HCT116 (cell line): Measurements from ENCODE around the gene HDAC11. TPM values are rescaled to one million over a fixed set of nuclear protein-coding genes. Genes with fewer than 3 reads are reported as not detected.

Source experiments
- ATAC-seq: fragments of 200-7000 bp; cut with Tn5 transposase; 2 replicates; pipeline ENCODE4 v1.9.1; 2020; ENCODE audit warnings: mild to moderate bottlenecking, moderate library complexity
- BruUV-seq: library from RNA; stranded (reverse); fragments of 400-500 nt; replicated peaks from 2 replicates; lab custom pipeline; 2021; lab: Mats Ljungman, UMichigan
- CTCF ChIA-PET: fragments of 300-600 bp; sonication (Branson Sonifier 250); formaldehyde crosslinking; loops from one replicate; lab custom pipeline; 2021; ENCODE audit warnings: antibody characterized with exemption; lab: Charles Lee
- POLR2A ChIA-PET: fragments of 300-600, 350-600 bp; sonication (Branson Sonifier 250); formaldehyde crosslinking; loops from one replicate; lab custom pipeline; 2021; ENCODE audit warnings: antibody characterized with exemption; lab: Charles Lee
- RAD21 ChIA-PET, 2 experiments: fragments of 300-600 bp; sonication (Branson Sonifier 250); formaldehyde crosslinking; loops; one replicate each; lab custom pipeline; 2023; ENCODE audit warnings: low total read pairs in 2 of 2; ENCODE audit not compliant: uncharacterized antibody in 2 of 2, unreplicated experiment in 2 of 2, low non-redundant PET in 1 of 2; lab: Charles Lee
- DNase-seq: peaks from one replicate; pipeline ENCODE4 v3.0.0-alpha.2; 2010; ENCODE audit warnings: low read depth, low spot score
- H2AFZ ChIP-seq: fragments of 200-600 bp; shearing (Covaris generic), sonication (generic); 2 replicates; pipeline ENCODE4 v1.6.1; 2017; ENCODE audit warnings: low read depth, mixed run types, mixed read lengths, antibody characterized with exemption, low read length; ENCODE audit not compliant: poor library complexity, severe bottlenecking
- H3K27ac ChIP-seq: 2 replicates; pipeline ENCODE4 v1.5.1; 2012; ENCODE audit warnings: low read depth, low read length
- H3K27me3 ChIP-seq: fragments of 200-600 bp; sonication (generic); 2 replicates; pipeline ENCODE4 v1.6.1; 2016; ENCODE audit warnings: mixed run types, low read length, mixed read lengths; ENCODE audit not compliant: insufficient read depth
- H3K36me3 ChIP-seq, 2 experiments: fragments of 200-500 bp in 1 of 2; fragments of 200-600 bp in 1 of 2; sonication (Bioruptor generic) in 1 of 2; sonication (generic) in 1 of 2; 2 replicates each; pipeline versions ENCODE4 v1.5.1 to v1.6.1; 2014 to 2016; ENCODE audit warnings: low read length in 2 of 2, inconsistent platforms in 1 of 2, mixed read lengths in 1 of 2, mixed run types in 1 of 2; ENCODE audit not compliant: insufficient read depth in 2 of 2, control insufficient read depth in 1 of 2
- H3K4me1 ChIP-seq, 2 experiments: fragments of 200-600 bp in 1 of 2; sonication (generic) in 1 of 2; 2 replicates each; pipeline versions ENCODE4 v1.5.1 to v1.6.1; 2012 to 2017; ENCODE audit warnings: low read length in 2 of 2, inconsistent platforms in 1 of 2, mild to moderate bottlenecking in 1 of 2, mixed read lengths in 1 of 2, mixed run types in 1 of 2, moderate library complexity in 1 of 2; ENCODE audit not compliant: insufficient read depth in 2 of 2, control insufficient read depth in 1 of 2
- H3K4me2 ChIP-seq: fragments of 200-600 bp; sonication (generic); 2 replicates; pipeline ENCODE4 v1.6.1; 2017; ENCODE audit warnings: mixed run types, low read length, mixed read lengths
- H3K4me3 ChIP-seq, 2 experiments: fragments of 200-600 bp in 1 of 2; sonication (generic) in 1 of 2; replicated peaks in 1 of 2; 2 replicates each; pipeline ENCODE4 v1.5.1; 2011 to 2016; ENCODE audit warnings: low read length in 2 of 2, control low read depth in 1 of 2, low read depth in 1 of 2, mild to moderate bottlenecking in 1 of 2, mixed read lengths in 1 of 2, mixed run types in 1 of 2
- H3K79me2 ChIP-seq: fragments of 200-600 bp; sonication (generic); 2 replicates; pipeline ENCODE4 v1.6.1; 2017; ENCODE audit warnings: mild to moderate bottlenecking, mixed run types, low read length, moderate library complexity, mixed read lengths; ENCODE audit not compliant: insufficient read depth
- H3K9ac ChIP-seq: fragments of 200-600 bp; sonication (generic); 2 replicates; pipeline ENCODE4 v1.6.1; 2016; ENCODE audit warnings: low read length, mixed read lengths
- H3K9me2 ChIP-seq: fragments of 200-600 bp; sonication (generic), shearing (Covaris generic); 2 replicates; pipeline ENCODE4 v1.6.1; 2017; ENCODE audit warnings: mixed run types, mild to moderate bottlenecking, moderate library complexity; ENCODE audit not compliant: insufficient read depth
- H3K9me3 ChIP-seq, 2 experiments: fragments of 200-500 bp in 1 of 2; fragments of 200-600 bp in 1 of 2; sonication (Bioruptor generic) in 1 of 2; sonication (generic) in 1 of 2; 2 replicates each; pipeline ENCODE4 v1.6.1; 2014 to 2017; ENCODE audit warnings: low read length in 2 of 2, mixed read lengths in 2 of 2, inconsistent platforms in 1 of 2, low read depth in 1 of 2, mild to moderate bottlenecking in 1 of 2, mixed run types in 1 of 2, moderate library complexity in 1 of 2; ENCODE audit not compliant: control insufficient read depth in 1 of 2, insufficient read depth in 1 of 2
- H4K20me1 ChIP-seq: fragments of 200-600 bp; sonication (generic), shearing (Covaris generic); 2 replicates; pipeline ENCODE4 v1.6.1; 2017; ENCODE audit warnings: mixed run types, mild to moderate bottlenecking, moderate library complexity; ENCODE audit not compliant: insufficient read depth
- ATF3 ChIP-seq: IDR thresholded peaks from 2 replicates; pipeline ENCODE4 v1.6.1; 2012
- CBX3 ChIP-seq: IDR thresholded peaks from 2 replicates; pipeline ENCODE4 v1.6.1; 2012; ENCODE audit warnings: low read depth
- CEBPB ChIP-seq: IDR thresholded peaks from 2 replicates; pipeline ENCODE4 v1.6.1; 2012; ENCODE audit warnings: low read depth
- CTCF ChIP-seq, 3 experiments: fragments of 200-600 bp in 1 of 3; sonication (generic) in 1 of 3; IDR thresholded peaks in 2 of 3; conservative IDR thresholded peaks in 1 of 3; 2 replicates each; pipeline ENCODE4 v1.5.1; 2012 to 2017; ENCODE audit warnings: low read depth in 2 of 3, low read length in 2 of 3, antibody characterized with exemption in 1 of 3, borderline replicate concordance in 1 of 3, control low read depth in 1 of 3, mild to moderate bottlenecking in 1 of 3, mixed read lengths in 1 of 3, mixed run types in 1 of 3, moderate library complexity in 1 of 3; ENCODE audit not compliant: insufficient read depth in 1 of 3
- EGR1 ChIP-seq: IDR thresholded peaks from 2 replicates; pipeline ENCODE4 v1.6.1; 2012; ENCODE audit warnings: low read depth
- ELF1 ChIP-seq: IDR thresholded peaks from 2 replicates; pipeline ENCODE4 v1.6.1; 2012; ENCODE audit warnings: low read depth, borderline replicate concordance
- EZH2 ChIP-seq: fragments of 200-600 bp; sonication (generic); IDR thresholded peaks from 2 replicates; pipeline ENCODE4 v1.6.1; 2017; ENCODE audit warnings: antibody characterized with exemption, mixed run types
- EZH2phosphoT487 ChIP-seq: fragments of 200-600 bp; IDR thresholded peaks from 2 replicates; pipeline ENCODE4 v1.6.1; 2018; ENCODE audit warnings: antibody characterized with exemption, borderline replicate concordance
- FOSL1 ChIP-seq: IDR thresholded peaks from 2 replicates; pipeline ENCODE4 v1.6.1; 2012; ENCODE audit warnings: low read depth
- JUND ChIP-seq: IDR thresholded peaks from 2 replicates; pipeline ENCODE4 v1.6.1; 2012
- POLR2A ChIP-seq: IDR thresholded peaks from 2 replicates; pipeline ENCODE4 v1.7.0; 2011; ENCODE audit warnings: borderline replicate concordance; ENCODE audit not compliant: insufficient read depth, insufficient read length; ENCODE audit errors: extremely low read depth
- POLR2AphosphoS5 ChIP-seq: IDR thresholded peaks from 2 replicates; pipeline ENCODE4 v1.6.1; 2011; ENCODE audit warnings: mild to moderate bottlenecking, low read depth, low read length, moderate library complexity
- RAD21 ChIP-seq: IDR thresholded peaks from 2 replicates; pipeline ENCODE4 v1.6.1; 2012; ENCODE audit warnings: low read depth, mild to moderate bottlenecking
- REST ChIP-seq: IDR thresholded peaks from 2 replicates; pipeline ENCODE4 v1.6.1; 2012; ENCODE audit warnings: low read depth
- SIN3A ChIP-seq: IDR thresholded peaks from 2 replicates; pipeline ENCODE4 v1.6.1; 2012; ENCODE audit warnings: low read depth
- SP1 ChIP-seq: IDR thresholded peaks from 2 replicates; pipeline ENCODE4 v1.6.1; 2012; ENCODE audit warnings: low read depth
- YY1 ChIP-seq: IDR thresholded peaks from 2 replicates; pipeline ENCODE4 v1.6.1; 2011; ENCODE audit warnings: low read length, low read depth, moderate library complexity, mild to moderate bottlenecking; ENCODE audit not compliant: insufficient replicate concordance; ENCODE audit errors: extremely low read depth
- ZFX ChIP-seq: fragments of 450-650 bp; IDR thresholded peaks from 2 replicates; pipeline ENCODE4 v1.6.1; 2017
- ZNF274 ChIP-seq: fragments of 200-500 bp; sonication (Bioruptor generic); IDR thresholded peaks from 2 replicates; pipeline ENCODE4 v1.6.1; 2014; ENCODE audit warnings: mild to moderate bottlenecking, low read depth, low read length, inconsistent platforms
- intact Hi-C: fragments of 100-400 bp; cut with micrococcal nuclease; formaldehyde crosslinking; loops from 2 replicates; pipeline ENCODE4 v1.10.0; 2022
- total RNA-seq: library from RNA; stranded (reverse); gene quantifications from one replicate; pipeline ENCODE4 v1.2.1, GENCODE V29; 2021; ENCODE audit not compliant: unreplicated experiment

Gene HDAC11
- total RNA-seq, 1 experiment from 2014 or later, result 16.1 TPM

GRCh38 chr3:13535905-13536304 is 55.8 kb downstream of the HDAC11 start:
- RAD21 ChIA-PET, result no interaction called here
- no peak overlapping the region for H3K4me3 ChIP-seq
- BruUV-seq, result no TSS peak
- H3K27me3 ChIP-seq, result no peaks in the 10 kb centered on the region
- ATAC-seq (no peak), DNase-seq (no peak)
- H3K9me3 ChIP-seq, result no peaks in the 10 kb centered on the region
- H3K36me3 ChIP-seq, result no peaks in the 10 kb centered on the region
- no peaks in the 10 kb centered on the region for H3K9me2 ChIP-seq
- intact Hi-C loops, result no loop called here
- no peaks in the 10 kb centered on the region for H4K20me1 ChIP-seq
- H3K9ac ChIP-seq, result no peak overlapping the region
- no peak overlapping the region for H2AFZ ChIP-seq
- no peak overlapping the region; the same call in 1 of the 2 replicates for H3K4me2 ChIP-seq
- no peak overlapping the region for H3K27ac ChIP-seq
- peaks cover 35 to 51% of the 10 kb centered on the region in 2 experiments for H3K4me1 ChIP-seq
- no peaks in the 10 kb centered on the region for H3K79me2 ChIP-seq
- POLR2A ChIA-PET, result no interaction called here
- TF ChIP-seq EGR1, result no peak
- no peak for TF ChIP-seq EZH2phosphoT487
- TF ChIP-seq CTCF (IDR thresholded peaks at IDR 0.05 in 2 of 3, conservative IDR thresholded peaks at IDR 0.05 in 1 of 3; ENCODE audit: borderline replicate concordance in 1 of 3, insufficient read depth in 1 of 3, low read depth in 2 of 3, low read length in 2 of 3), result no peak
- TF ChIP-seq SP1, result no peak
- TF ChIP-seq ELF1, result no peak
- no peak for TF ChIP-seq POLR2AphosphoS5
- no peak for TF ChIP-seq RAD21
- TF ChIP-seq FOSL1, result no peak
- no peak for TF ChIP-seq YY1
- TF ChIP-seq ZNF274, result no peak
- TF ChIP-seq ATF3, result no peak
- TF ChIP-seq ZFX, result no peak
- no peak for TF ChIP-seq SIN3A
- no peak for TF ChIP-seq EZH2
- TF ChIP-seq JUND, result no peak
- no peak for TF ChIP-seq REST
- TF ChIP-seq POLR2A, result no peak
- no peak for TF ChIP-seq CEBPB
- no peak for TF ChIP-seq CBX3
- CTCF ChIA-PET, result no interaction called here
